Inflammatory macrophage (primary cell): ENCODE data around the gene OR8I2.
"Not testable (repeated sequence)": the region's sequence is repeated elsewhere in the genome, so short reads cannot be mapped to it uniquely, and the experiment has no call there.

Experiments used
- DNase-seq, 2 donors: peaks; one replicate each; pipeline ENCODE4 v3.0.0-alpha.2; 2020 to 2022
- total RNA-seq, 18 experiments: gene quantifications; one replicate each; lab custom pipeline; 2026; ENCODE audit warnings: mixed read lengths in 6 of 18, inconsistent platforms in 2 of 18; lab: John Stamatoyannopoulos, UW

OR8I2 gene
- 0 to 0.03 (median 0) reads per million in 18 experiments for total RNA-seq

DNA sequence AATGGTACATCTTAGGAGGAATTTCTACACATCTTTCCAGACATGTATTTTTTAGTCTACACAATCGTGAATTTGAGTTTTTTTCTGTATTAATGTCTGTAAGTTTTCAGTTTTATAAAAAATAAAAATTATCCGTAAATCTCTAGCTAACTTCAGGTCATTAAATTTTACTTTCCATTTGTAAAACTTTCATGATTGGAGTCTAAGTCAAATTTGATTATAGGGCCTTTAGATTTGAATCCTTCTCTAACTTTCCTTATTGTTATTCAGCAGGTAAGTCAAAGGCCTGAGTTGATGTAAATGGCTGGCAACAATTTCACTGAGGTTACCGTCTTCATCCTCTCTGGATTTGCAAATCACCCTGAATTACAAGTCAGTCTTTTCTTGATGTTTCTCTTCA, at the start of gene OR8I2:
OR8I2 (plus strand) TSS at position 301 of the 400 bp plus-strand sequence; CDS start at position 301, 0 bp downstream.
- DNase-seq = no peak

GRCh38 chr11:56045538-56045937, 47.6 kb upstream of the OR8I2 start:
- DNase-seq = no peak

- DNase-seq = no peak
Observed at GRCh38 chr11:56048480-56048879, 44.6 kb upstream of the OR8I2 start.

GRCh38 chr11:56049487-56049886, 43.6 kb upstream of the OR8I2 start:
- no peak for DNase-seq

GRCh38 chr11:56056366-56056765, 36.7 kb upstream of the OR8I2 start:
- DNase-seq = not testable (repeated sequence)

GRCh38 chr11:56057661-56058237, 35.4 kb upstream of the OR8I2 start:
- DNase-seq = not testable (repeated sequence)

DNA sequence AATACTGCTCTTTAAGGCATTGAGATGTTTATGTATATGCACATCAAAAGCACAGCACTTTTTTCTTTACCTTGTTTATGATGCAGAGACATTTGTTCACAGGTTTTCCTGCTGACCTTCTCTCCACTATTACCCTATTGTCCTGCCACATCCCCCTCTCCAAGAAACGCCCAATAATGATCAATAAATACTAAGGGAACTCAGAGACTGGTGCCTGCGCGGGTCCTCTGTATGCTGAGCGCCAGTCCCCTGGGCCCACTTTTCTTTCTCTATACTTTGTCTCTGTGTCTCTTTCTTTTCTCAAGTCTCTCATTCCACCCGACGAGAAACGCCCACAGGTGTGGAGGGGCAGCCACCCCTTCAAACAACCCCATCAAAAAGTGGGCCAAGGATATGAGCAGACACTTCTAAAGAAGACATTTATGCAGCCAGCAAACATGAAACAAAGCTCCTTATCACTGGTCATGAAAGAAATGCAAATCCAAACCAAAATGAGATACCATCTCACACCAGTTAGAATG, 34.8 kb upstream of the OR8I2 start:
- DNase-seq = not testable (repeated sequence)

GRCh38 chr11:56066980-56067379, 26.1 kb upstream of the OR8I2 start:
- DNase-seq = no peak

GRCh38 chr11:56089697-56090096, 3.4 kb upstream of the OR8I2 start:
- DNase-seq = no peak

DNA sequence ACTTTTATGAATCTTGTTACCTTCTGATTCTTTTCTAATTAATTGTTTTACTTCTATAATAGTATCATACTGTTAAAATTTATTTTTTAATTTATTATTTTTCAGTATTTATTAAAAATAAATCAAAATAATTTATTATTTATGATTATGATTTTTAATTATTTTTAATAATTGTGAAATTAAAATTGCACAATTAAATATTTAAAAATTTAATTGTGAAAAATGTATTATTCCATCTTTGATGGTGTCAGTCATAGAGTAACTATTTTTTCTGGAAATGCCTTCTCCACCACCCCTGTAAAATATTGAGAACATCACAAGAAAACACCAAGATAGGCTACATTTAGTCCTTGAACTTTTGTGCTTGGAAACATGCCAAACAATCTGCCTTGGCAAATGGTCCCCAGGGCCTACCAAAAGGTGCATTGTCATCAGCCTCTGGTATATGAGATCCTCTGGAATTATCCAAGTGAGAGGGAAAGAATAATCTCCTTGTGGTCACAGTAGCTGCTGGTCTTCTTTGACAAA, 10.2 kb downstream of the OR8I2 start, which contains the start of gene OR8H2:
OR8H2 (plus strand) TSS at position 478 of the 528 bp plus-strand sequence. CDS start 1,356 bp downstream, outside the sequence.
- DNase-seq = no peak

- no peak for DNase-seq
Observed at GRCh38 chr11:56122073-56122472, 29.0 kb downstream of the OR8I2 start, which contains the start of gene OR8H3. Gene OR8H3, plus strand, starts transcription at chr11:56122373. Its CDS starts 0 bp downstream, at chr11:56122373.

- DNase-seq = no peak
Observed at GRCh38 chr11:56140151-56140661, 47.1 kb downstream of the OR8I2 start, which contains the start of gene OR8J3. Gene OR8J3, minus strand, starts transcription at chr11:56140201. Its CDS starts 2,483 bp downstream, at chr11:56137718.

- DNase-seq = not testable (repeated sequence)
Observed at GRCh38 chr11:56143681-56144080, 50.6 kb downstream of the OR8I2 start.
